Brain pericyte (primary cell): Measurements from ENCODE around the gene SYNPO2.
A peak's percentile ranks its signal among the peaks of the same experiment; 100 is the strongest.

Experiments
- DNase-seq: peaks from one replicate; pipeline ENCODE4 v3.0.0-alpha.2; 2012; ENCODE audit warnings: low read depth, low spot score

The SYNPO2 gene

GRCh38 chr4:118930255-118930654 is 41.6 kb downstream of the SYNPO2 start:
- no peak for DNase-seq

GRCh38 chr4:118931786-118932185 is 43.1 kb downstream of the SYNPO2 start:
- DNase-seq: no peak

GRCh38 chr4:118935819-118936218 is 47.2 kb downstream of the SYNPO2 start:
- no peak for DNase-seq

- no peak for DNase-seq
Observed at GRCh38 chr4:118936406-118936805, 47.8 kb downstream of the SYNPO2 start.

- no peak for DNase-seq
Observed at GRCh38 chr4:118939169-118939783, 50.6 kb downstream of the SYNPO2 start.

- no peak for DNase-seq
Observed at GRCh38 chr4:118941149-118941548, 52.5 kb downstream of the SYNPO2 start.

GRCh38 chr4:118941799-118942198 is 53.1 kb downstream of the SYNPO2 start:
- DNase-seq: no peak

- no peak for DNase-seq
Observed at GRCh38 chr4:118942465-118942864, 53.8 kb downstream of the SYNPO2 start.

- DNase-seq: no peak
Observed at GRCh38 chr4:118947095-118947494, 58.4 kb downstream of the SYNPO2 start.

- no peak for DNase-seq
Observed at GRCh38 chr4:118948545-118949144, 60.0 kb downstream of the SYNPO2 start.

GRCh38 chr4:118950224-118950623 is 61.6 kb downstream of the SYNPO2 start:
- DNase-seq: no peak

GRCh38 chr4:118950929-118951570 is 62.4 kb downstream of the SYNPO2 start:
- no peak for DNase-seq

- DNase-seq: no peak
Observed at GRCh38 chr4:118953276-118953675, 64.6 kb downstream of the SYNPO2 start.

- no peak for DNase-seq
Observed at GRCh38 chr4:118954246-118954645, 65.6 kb downstream of the SYNPO2 start.

GRCh38 chr4:118955515-118955914 is 66.9 kb downstream of the SYNPO2 start:
- DNase-seq: no peak

- DNase-seq: no peak
Observed at GRCh38 chr4:118957722-118958445, 69.2 kb downstream of the SYNPO2 start.

GRCh38 chr4:118962540-118962939 is 73.9 kb downstream of the SYNPO2 start:
- no peak for DNase-seq

GRCh38 chr4:118964891-118965411 is 76.3 kb downstream of the SYNPO2 start:
- DNase-seq: no peak

- no peak for DNase-seq
Observed at GRCh38 chr4:118967393-118967792, 78.7 kb downstream of the SYNPO2 start.

- DNase-seq: peak; percentile 80
Observed at GRCh38 chr4:118968005-118968404, 79.4 kb downstream of the SYNPO2 start.

GRCh38 chr4:118968813-118969212 is 80.2 kb downstream of the SYNPO2 start:
- DNase-seq: no peak

- no peak for DNase-seq
Observed at GRCh38 chr4:118969359-118969758, 80.7 kb downstream of the SYNPO2 start.
